ENCODE results near the gene AK3.

GRCh38 chr9:4748612-4749011 is 7.6 kb upstream of the AK3 start:
- TF ChIP-seq CTCF (conservative IDR thresholded peaks at IDR 0.05 in 1 of 2, IDR thresholded peaks at IDR 0.05 in 1 of 2; ENCODE audit: low read depth in 1 of 2, low read length in 2 of 2) = no peak
- no peak for TF ChIP-seq EZH2 (IDR thresholded peaks at IDR 0.05; ENCODE audit: low read length, missing control alignments)
